HG03442 (cell line): Measurements from ENCODE around the gene FKBP10.
"Not testable (repeated sequence)": the region's sequence is repeated elsewhere in the genome, so short reads cannot be mapped to it uniquely, and the experiment has no call there.

Experiments
- ATAC-seq: cut with Tn5 transposase; IDR thresholded peaks from one replicate; pipeline ENCODE4 v1.9.1; 2021; ENCODE audit warnings: mild to moderate bottlenecking, moderate library complexity; ENCODE audit not compliant: unreplicated experiment

Gene FKBP10

GRCh38 chr17:41837761-41838538 lies 25.1 kb downstream of the FKBP10 start, which contains the start of gene KLHL10:
TSS of gene KLHL10 (plus strand) at chr17:41837825. CDS start at chr17:41837933, 108 bp downstream.
- ATAC-seq = no peak

- not testable (repeated sequence) for ATAC-seq
Measured at GRCh38 chr17:41839448-41839847, 26.6 kb downstream of the FKBP10 start.

- not testable (repeated sequence) for ATAC-seq
Measured at GRCh38 chr17:41840781-41841180, 28.0 kb downstream of the FKBP10 start.

GRCh38 chr17:41844971-41845370 lies 32.2 kb downstream of the FKBP10 start:
- ATAC-seq = no peak

GRCh38 chr17:41848788-41849187 lies 36.0 kb downstream of the FKBP10 start:
- no peak for ATAC-seq

GRCh38 chr17:41849251-41849990 lies 36.6 kb downstream of the FKBP10 start:
- no peak for ATAC-seq

GRCh38 chr17:41851382-41851781 lies 38.6 kb downstream of the FKBP10 start:
- ATAC-seq = not testable (repeated sequence)

GRCh38 chr17:41860254-41860931 lies 47.6 kb downstream of the FKBP10 start:
- ATAC-seq = no peak

GRCh38 chr17:41863074-41863848 lies 50.5 kb downstream of the FKBP10 start:
- no peak for ATAC-seq

- ATAC-seq = peak; percentile 23
Measured at GRCh38 chr17:41864498-41864835, 51.7 kb downstream of the FKBP10 start.

GRCh38 chr17:41864836-41865595 lies 52.2 kb downstream of the FKBP10 start, which contains the start of gene KLHL11:
TSS of gene KLHL11 (minus strand) at chr17:41865423. CDS start at chr17:41865370, 53 bp downstream.
- ATAC-seq = peak; percentile 88

GRCh38 chr17:41865596-41865893 lies 52.7 kb downstream of the FKBP10 start:
- no peak for ATAC-seq

GRCh38 chr17:41868568-41868967 lies 55.8 kb downstream of the FKBP10 start:
- no peak for ATAC-seq

- ATAC-seq = no peak
Measured at GRCh38 chr17:41869426-41869825, 56.6 kb downstream of the FKBP10 start.

- ATAC-seq = no peak
Measured at GRCh38 chr17:41870097-41870496, 57.3 kb downstream of the FKBP10 start.

GRCh38 chr17:41870627-41871026 lies 57.8 kb downstream of the FKBP10 start:
- ATAC-seq = no peak

- ATAC-seq = no peak
Measured at GRCh38 chr17:41871789-41872188, 59.0 kb downstream of the FKBP10 start.
